WI38 (cell line): ENCODE measurements around the gene AHRR.

ENCODE experiments used
- H3K4me3 ChIP-seq: 2 replicates; pipeline ENCODE4 v1.5.1; 2011; ENCODE audit warnings: low read depth, mild to moderate bottlenecking, control low read depth, low read length
- CTCF ChIP-seq: IDR thresholded peaks from 2 replicates; pipeline ENCODE4 v1.5.1; 2012; ENCODE audit warnings: low read depth, mild to moderate bottlenecking, control low read depth, low read length

AHRR gene

GRCh38 chr5:317086-317811, 4.3 kb upstream of the AHRR start:
- no peak overlapping the region for H3K4me3 ChIP-seq
- peak; percentile 91 for TF ChIP-seq CTCF

DNA sequence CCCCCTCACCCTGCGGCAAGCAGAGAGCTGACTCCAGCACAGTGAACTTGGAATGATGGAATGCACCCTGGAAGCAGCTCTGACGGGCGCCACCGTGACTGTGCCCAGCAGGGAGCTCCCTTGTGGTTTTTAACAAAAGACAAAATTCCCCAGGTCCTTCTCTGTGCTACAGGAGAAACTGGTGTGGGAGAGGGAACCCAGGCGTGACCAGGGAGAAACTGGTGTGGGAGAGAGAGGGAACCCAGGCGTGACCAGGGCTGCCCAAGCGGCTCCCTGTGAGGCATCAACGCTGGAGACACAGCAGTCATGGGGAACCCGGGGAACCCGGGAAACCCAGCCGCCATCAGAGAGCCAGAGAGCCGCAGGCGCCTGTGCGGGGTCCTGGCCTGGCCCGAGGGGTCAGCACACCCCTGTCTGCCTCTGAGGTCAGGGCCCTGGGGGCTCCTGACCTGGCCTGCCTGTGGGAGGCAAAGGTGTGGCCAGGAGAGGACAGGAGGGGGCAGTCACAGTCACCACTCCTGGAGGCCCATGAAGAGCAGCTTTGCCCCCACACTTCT, 3.1 kb upstream of the AHRR start:
- TF ChIP-seq CTCF: no peak
- H3K4me3 ChIP-seq: no peak overlapping the region

DNA sequence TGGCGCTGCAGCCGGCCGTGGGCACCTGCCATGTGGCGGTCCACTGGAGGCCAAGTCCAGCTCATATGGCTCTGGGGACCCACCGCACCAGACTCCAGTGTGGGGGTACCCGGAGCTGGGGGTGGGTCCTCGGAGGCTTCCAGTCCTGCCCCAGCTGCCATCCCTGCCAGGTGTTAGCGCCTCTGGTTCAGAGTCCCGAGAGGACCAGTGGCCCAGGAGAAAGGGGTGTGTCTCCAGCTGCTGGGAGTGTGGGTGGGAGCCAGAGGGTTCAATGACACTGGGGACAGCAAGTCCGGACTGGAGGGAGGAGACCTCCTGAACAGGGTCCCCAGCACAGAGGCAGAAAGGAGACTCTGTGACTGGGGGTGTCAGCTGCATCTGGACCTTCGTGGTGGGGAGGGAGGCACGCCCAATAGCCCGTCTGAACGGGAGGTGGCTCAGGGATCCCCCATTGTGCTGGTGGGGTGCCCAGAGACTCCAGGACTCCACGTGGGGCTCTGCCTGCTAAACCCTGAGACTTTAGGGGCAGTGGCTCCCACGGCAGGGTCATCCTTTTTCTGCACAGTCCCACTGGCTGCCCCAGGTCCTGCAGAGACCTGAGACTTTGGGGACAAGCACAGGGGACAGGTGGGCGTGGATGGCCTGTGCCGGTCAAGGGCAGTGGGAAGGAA, 2.4 kb upstream of the AHRR start:
- TF ChIP-seq CTCF: no peak
- no peak overlapping the region for H3K4me3 ChIP-seq

DNA sequence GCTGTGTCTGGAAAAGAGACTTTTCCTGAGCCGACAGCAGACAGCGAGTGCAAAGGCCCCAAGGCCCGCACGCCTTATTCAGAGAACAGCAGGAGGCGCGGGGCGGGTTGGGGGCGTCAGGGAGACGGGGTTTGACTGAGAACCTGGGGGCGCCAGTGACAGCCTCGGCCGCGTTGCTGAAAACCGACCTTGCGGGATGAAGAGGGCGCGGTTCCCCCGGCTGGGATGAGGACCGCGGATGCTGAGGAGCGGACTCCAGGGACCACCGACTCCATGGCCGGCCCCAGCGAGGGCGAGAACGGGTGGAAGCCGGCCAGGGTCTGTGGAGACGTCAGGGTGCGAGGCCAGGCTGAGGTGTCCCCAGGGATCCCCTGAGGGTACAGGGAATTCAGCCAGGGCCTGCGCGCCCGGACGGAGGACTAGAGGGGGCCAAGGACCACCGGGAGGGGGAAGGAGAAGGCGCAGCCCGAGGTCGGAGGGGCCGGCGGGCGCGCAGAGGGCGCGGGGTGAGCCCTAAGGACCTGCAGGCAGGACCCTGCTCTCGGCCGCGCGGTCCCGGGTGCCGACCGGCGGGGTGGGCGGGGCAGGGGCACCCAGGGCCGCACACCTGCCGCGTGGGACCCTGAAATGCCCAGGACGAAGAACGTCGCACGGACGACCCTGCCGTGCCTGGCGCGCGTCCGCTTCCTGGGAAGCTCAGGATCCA, 837 bp upstream of the AHRR start:
- no peak for TF ChIP-seq CTCF
- peak overlapping the region; percentile 75 for H3K4me3 ChIP-seq

- no peak for TF ChIP-seq CTCF
Measured at GRCh38 chr5:321726-322251, 275 bp downstream of the AHRR start.

GRCh38 chr5:322281-322941, 897 bp downstream of the AHRR start:
- TF ChIP-seq CTCF: no peak

More at GRCh38 chr5:321726-322251, 275 bp downstream of the AHRR start:
- H3K4me3 ChIP-seq: peak overlapping the region; percentile 75

More at GRCh38 chr5:322281-322941, 897 bp downstream of the AHRR start:
- peak overlapping the region; percentile 75 for H3K4me3 ChIP-seq
